BE2C (cell line): Measurements from ENCODE around the gene RDH12.
A peak's percentile ranks its signal among the peaks of the same experiment; 100 is the strongest.

ENCODE experiments used
- DNase-seq: peaks from one replicate; pipeline ENCODE4 v3.0.0-alpha.2; 2020
- H3K27me3 ChIP-seq: fragments of 250-450 bp; sonication (Bioruptor Pico); 2 replicates; pipeline ENCODE4 v1.5.1; 2020; ENCODE audit warnings: mild to moderate bottlenecking
- H3K36me3 ChIP-seq: fragments of 250-450 bp; sonication (Bioruptor Pico); 2 replicates; pipeline ENCODE4 v1.5.1; 2020; ENCODE audit warnings: mild to moderate bottlenecking
- H3K4me1 ChIP-seq: fragments of 250-450 bp; sonication (Bioruptor Pico); 2 replicates; pipeline ENCODE4 v1.5.1; 2020
- H3K4me3 ChIP-seq: 2 replicates; pipeline ENCODE4 v1.5.1; 2011; ENCODE audit warnings: low read depth, low read length
- H3K9me3 ChIP-seq: fragments of 250-450 bp; sonication (Bioruptor Pico); 2 replicates; pipeline ENCODE4 v1.5.1; 2020
- TF ChIP-seq, protein P1 (sequence below): IDR thresholded peaks from 2 replicates; pipeline ENCODE4 v1.5.1; 2012; ENCODE audit warnings: mild to moderate bottlenecking, low read depth, low read length

The RDH12 gene

DNA sequence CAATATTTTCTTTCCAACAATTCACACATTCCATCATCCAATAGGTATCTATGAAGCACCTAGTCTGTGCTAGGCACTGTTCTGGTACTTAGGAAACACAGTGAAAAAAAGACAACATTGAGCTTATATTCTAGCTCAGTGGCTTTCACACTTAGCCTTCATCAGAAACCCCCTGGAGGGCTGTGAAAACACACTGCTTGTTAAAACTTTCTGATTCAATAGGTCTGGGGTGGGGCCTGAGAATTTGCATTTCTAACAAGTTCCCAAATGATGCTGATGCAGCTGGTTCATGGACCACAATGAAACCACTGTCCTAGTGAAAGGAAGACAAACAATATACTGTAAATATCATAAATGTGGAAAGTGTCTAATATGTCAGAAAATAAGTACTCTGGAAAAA, 33.1 kb upstream of the RDH12 start:
- Histone ChIP-seq H3K36me3 (no peaks in the 10 kb centered on the region), H3K4me1 (no peaks in the 10 kb centered on the region), H3K9me3 (no peaks in the 10 kb centered on the region), H3K27me3 (no peaks in the 10 kb centered on the region), H3K4me3 (no peak overlapping the region)
- DNase-seq = no peak
- TF ChIP-seq, protein P1, sequence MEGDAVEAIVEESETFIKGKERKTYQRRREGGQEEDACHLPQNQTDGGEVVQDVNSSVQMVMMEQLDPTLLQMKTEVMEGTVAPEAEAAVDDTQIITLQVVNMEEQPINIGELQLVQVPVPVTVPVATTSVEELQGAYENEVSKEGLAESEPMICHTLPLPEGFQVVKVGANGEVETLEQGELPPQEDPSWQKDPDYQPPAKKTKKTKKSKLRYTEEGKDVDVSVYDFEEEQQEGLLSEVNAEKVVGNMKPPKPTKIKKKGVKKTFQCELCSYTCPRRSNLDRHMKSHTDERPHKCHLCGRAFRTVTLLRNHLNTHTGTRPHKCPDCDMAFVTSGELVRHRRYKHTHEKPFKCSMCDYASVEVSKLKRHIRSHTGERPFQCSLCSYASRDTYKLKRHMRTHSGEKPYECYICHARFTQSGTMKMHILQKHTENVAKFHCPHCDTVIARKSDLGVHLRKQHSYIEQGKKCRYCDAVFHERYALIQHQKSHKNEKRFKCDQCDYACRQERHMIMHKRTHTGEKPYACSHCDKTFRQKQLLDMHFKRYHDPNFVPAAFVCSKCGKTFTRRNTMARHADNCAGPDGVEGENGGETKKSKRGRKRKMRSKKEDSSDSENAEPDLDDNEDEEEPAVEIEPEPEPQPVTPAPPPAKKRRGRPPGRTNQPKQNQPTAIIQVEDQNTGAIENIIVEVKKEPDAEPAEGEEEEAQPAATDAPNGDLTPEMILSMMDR = no peak

DNA sequence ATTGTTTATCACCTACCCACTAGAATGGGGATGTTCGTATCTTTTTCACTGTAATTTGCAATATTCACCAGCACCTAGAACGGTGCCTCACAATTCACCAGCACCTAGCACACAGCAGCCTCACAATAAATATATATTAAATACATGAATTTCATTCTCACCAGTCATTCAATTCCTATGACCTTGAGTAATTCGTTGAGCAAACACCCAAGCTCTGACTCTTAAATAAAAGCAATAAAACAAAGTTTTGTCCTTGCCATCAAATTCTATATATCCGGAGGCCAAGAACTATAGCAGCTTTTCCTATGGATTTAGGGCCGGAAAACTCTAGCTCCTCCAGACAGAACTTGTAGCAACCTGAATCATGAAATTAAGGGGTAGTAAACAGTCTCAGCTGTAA, 28.2 kb upstream of the RDH12 start:
- no peak for DNase-seq
- Histone ChIP-seq H3K4me1 (no peaks in the 10 kb centered on the region), H3K4me3 (peak overlapping the region; percentile 76), H3K27me3 (no peaks in the 10 kb centered on the region), H3K36me3 (peaks cover 10% of the 10 kb centered on the region), H3K9me3 (no peaks in the 10 kb centered on the region)
- TF ChIP-seq, protein P1 = no peak

DNA sequence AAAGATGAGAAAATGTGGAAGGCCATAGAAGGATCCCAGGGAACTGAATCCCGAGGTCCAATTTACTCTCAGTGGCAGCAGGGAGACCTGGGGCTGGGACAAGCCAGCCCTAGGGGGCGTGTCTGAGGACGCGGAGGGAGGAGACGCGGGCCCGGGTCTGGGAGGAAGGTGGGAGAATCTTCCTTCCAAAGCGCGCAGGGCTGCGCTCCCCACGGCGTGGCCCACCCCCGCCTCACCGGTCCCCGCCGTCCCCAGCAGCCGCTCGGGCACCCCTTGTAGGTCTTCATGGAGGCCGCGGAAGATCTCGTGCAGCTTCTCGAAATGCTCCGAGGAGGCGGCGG, 27.6 kb upstream of the RDH12 start:
- Histone ChIP-seq H3K36me3 (peaks cover 14% of the 10 kb centered on the region), H3K4me3 (peak overlapping the region; percentile 76), H3K9me3 (no peaks in the 10 kb centered on the region), H3K4me1 (no peaks in the 10 kb centered on the region), H3K27me3 (no peaks in the 10 kb centered on the region)
- DNase-seq = peak; percentile 83
- TF ChIP-seq, protein P1 = peak; percentile 30

DNA sequence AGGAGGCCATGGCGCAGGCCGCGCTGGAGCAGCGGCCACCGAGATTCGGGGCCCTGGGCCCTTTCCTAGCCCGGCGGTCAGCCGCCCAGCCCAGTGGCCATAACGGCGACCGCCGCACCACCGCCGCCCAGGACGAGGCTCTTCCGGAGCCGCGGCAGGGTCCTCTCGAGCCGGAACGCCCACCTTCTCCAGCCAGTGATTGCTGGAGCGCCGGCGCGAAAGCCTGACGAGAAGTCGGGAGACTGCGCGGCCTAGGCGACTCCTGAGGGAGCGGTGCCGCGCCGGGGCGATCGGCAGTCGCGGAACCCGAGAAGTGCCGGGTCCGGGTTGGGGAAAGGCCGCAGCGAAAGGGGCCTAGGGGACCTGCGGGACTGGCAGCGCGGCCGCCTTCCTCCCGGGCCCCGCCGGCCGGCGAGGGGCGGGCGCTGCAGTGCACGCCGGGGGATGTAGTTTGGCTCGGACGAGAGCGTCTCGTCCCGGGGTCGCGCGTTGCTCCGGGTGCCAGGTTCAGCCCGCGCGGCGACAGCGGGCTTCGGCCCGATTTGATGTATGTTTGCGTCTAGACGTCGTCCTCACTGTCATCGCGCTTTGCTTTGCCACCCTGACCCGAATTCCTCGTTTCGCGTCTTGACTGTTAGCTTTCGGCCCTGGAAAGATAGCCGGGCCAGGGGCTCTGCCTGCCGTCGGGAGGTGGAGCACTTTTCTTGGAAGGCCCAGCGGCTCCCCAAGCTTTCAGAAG, 27.0 kb upstream of the RDH12 start, which contains the start of gene VTI1B:
Gene VTI1B (minus strand): TSS at position 153 of the 739 bp plus-strand sequence. CDS start 143 bp downstream, at position 10.
- H3K27me3 ChIP-seq = no peaks in the 10 kb centered on the region
- H3K4me3 ChIP-seq = peak within 1 kb of the TSS; percentile 76
- TF ChIP-seq, protein P1 = peak; percentile 29; the same call in 1 of the 2 replicates
- peak; percentile 86 for DNase-seq
- no peaks in the 10 kb centered on the region for H3K4me1 ChIP-seq
- H3K9me3 ChIP-seq = no peaks in the 10 kb centered on the region
- H3K36me3 ChIP-seq = peaks cover 15% of the 10 kb centered on the region

DNA sequence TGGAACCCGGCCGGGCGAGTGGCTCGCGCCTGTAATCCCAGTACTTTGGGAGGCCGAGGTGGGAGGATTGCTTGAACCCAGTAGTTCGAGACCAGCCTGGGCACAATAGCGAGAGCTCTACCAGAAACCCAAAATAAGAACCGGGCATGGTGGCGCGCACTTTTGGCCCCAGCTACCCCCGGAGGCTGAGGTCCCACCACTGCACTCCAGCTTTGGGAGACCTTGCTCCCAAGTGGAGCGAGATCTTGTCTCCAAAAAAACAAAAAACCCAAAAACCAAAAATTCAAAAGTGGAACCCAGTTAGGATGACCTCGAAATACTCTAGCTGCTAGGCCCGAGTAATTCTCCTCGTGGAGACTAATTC, 26.5 kb upstream of the RDH12 start:
- DNase-seq = no peak
- Histone ChIP-seq H3K4me3 (peak overlapping the region; percentile 76), H3K27me3 (no peaks in the 10 kb centered on the region), H3K4me1 (no peaks in the 10 kb centered on the region), H3K9me3 (no peaks in the 10 kb centered on the region), H3K36me3 (peaks cover 21% of the 10 kb centered on the region)
- TF ChIP-seq, protein P1 = no peak

DNA sequence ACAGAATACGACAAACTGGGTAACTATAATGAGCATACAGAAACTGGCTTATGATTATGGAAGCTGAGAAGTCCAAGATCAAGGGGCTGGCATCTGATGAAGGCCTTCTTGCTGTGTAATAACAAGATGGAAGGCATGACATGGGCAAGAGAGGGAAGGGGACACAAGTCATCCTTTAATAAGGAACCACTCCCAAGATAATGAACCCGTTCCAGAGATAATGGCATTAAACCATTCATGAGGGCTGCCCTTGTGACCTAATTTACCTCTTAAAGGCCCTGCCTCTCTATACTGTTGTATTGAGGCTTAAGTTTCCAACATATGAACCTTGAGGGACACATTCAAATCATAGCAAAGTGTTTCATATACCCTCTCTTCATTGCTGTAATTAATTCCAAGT, 22.7 kb upstream of the RDH12 start:
- no peaks in the 10 kb centered on the region for H3K27me3 ChIP-seq
- H3K36me3 ChIP-seq = peaks cover 56% of the 10 kb centered on the region
- DNase-seq = no peak
- no peak overlapping the region for H3K4me3 ChIP-seq
- H3K4me1 ChIP-seq = no peaks in the 10 kb centered on the region
- H3K9me3 ChIP-seq = no peaks in the 10 kb centered on the region
- TF ChIP-seq, protein P1 = no peak
